Gastrocnemius medialis (tissue), 4 donors: Measurements from ENCODE around the gene NPIPB4.
"Not testable (repeated sequence)": the region's sequence is repeated elsewhere in the genome, so short reads cannot be mapped to it uniquely, and the experiment has no call there.

ENCODE experiments used
- CTCF ChIP-seq, 5 experiments: fragments of 450-650 bp in 3 of 5; fragments of 200-600 bp in 2 of 5; sonication (generic) in 2 of 5; IDR thresholded peaks in 4 of 5; conservative IDR thresholded peaks in 1 of 5; 1 replicate in 4 of 5; 2 replicates in 1 of 5; pipeline ENCODE4 v1.5.1; 2016 to 2019; ENCODE audit warnings: antibody characterized with exemption in 5 of 5, mild to moderate bottlenecking in 3 of 5, moderate library complexity in 3 of 5
- POLR2A ChIP-seq, 2 donors: fragments of 450-650 bp; IDR thresholded peaks; one replicate each; pipeline ENCODE4 v1.6.1; 2017; ENCODE audit warnings: antibody characterized with exemption in 2 of 2, mild to moderate bottlenecking in 2 of 2, moderate library complexity in 2 of 2

GRCh38 chr16:21836334-21836733 lies 21.2 kb downstream of the NPIPB4 start:
- TF ChIP-seq CTCF (IDR thresholded peaks at IDR 0.05 in 4 of 5, conservative IDR thresholded peaks at IDR 0.05 in 1 of 5); POLR2A (IDR thresholded peaks at IDR 0.05): not testable (repeated sequence)
